Calu3 (cell line): ENCODE results near the gene KRTAP9-3. TPM values are rescaled to one million over a fixed set of nuclear protein-coding genes. Genes with fewer than 3 reads are reported as not detected.
"Not testable (repeated sequence)": the region's sequence is repeated elsewhere in the genome, so short reads cannot be mapped to it uniquely, and the experiment has no call there.

Experiments used
- BruUV-seq: library from RNA; stranded (reverse); fragments of 400-500 nt; replicated peaks from 2 replicates; lab custom pipeline; 2021; lab: Mats Ljungman, UMichigan
- CTCF ChIA-PET: fragments of 300-600 bp; sonication (Branson Sonifier 250); formaldehyde crosslinking; loops from one replicate; lab custom pipeline; 2022; ENCODE audit warnings: antibody characterized with exemption; lab: Charles Lee
- DNase-seq: peaks from one replicate; pipeline ENCODE4 v3.0.0; 2022
- H3K27ac Mint-ChIP-seq: one replicate; pipeline ENCODE4 v1.8.0; 2022; ENCODE audit warnings: mixed read lengths; ENCODE audit not compliant: unreplicated experiment
- H3K27me3 Mint-ChIP-seq: one replicate; pipeline ENCODE4 v1.8.0; 2022; ENCODE audit warnings: mixed read lengths; ENCODE audit not compliant: unreplicated experiment
- H3K36me3 Mint-ChIP-seq: one replicate; pipeline ENCODE4 v1.8.0; 2022; ENCODE audit warnings: mild to moderate bottlenecking, moderate library complexity, mixed read lengths; ENCODE audit not compliant: insufficient read depth, unreplicated experiment
- H3K4me1 Mint-ChIP-seq: one replicate; pipeline ENCODE4 v1.8.0; 2022; ENCODE audit warnings: mild to moderate bottlenecking, low read depth, mixed read lengths; ENCODE audit not compliant: unreplicated experiment
- H3K4me3 Mint-ChIP-seq: one replicate; pipeline ENCODE4 v1.8.0; 2022; ENCODE audit warnings: mild to moderate bottlenecking, low read depth, moderate library complexity, mixed read lengths; ENCODE audit not compliant: unreplicated experiment
- H3K9me3 Mint-ChIP-seq: one replicate; pipeline ENCODE4 v1.8.0; 2022; ENCODE audit warnings: low read depth, mixed read lengths; ENCODE audit not compliant: unreplicated experiment
- intact Hi-C: fragments of 100-400 bp; cut with micrococcal nuclease; formaldehyde crosslinking; loops from one replicate; pipeline ENCODE4 v1.10.0; 2022; ENCODE audit not compliant: unreplicated experiment
- total RNA-seq: library from RNA; stranded (reverse); gene quantifications from 2 replicates; pipeline ENCODE4 v1.2.3, GENCODE V29; 2022
- TF ChIP-seq, protein P1 (sequence below): fragments of 200-600 bp; IDR thresholded peaks from one replicate; pipeline ENCODE4 v1.8.0; 2022; ENCODE audit warnings: antibody characterized with exemption; ENCODE audit not compliant: unreplicated experiment

KRTAP9-3 gene
- total RNA-seq, 1 experiment from 2014 or later: not detected

DNA sequence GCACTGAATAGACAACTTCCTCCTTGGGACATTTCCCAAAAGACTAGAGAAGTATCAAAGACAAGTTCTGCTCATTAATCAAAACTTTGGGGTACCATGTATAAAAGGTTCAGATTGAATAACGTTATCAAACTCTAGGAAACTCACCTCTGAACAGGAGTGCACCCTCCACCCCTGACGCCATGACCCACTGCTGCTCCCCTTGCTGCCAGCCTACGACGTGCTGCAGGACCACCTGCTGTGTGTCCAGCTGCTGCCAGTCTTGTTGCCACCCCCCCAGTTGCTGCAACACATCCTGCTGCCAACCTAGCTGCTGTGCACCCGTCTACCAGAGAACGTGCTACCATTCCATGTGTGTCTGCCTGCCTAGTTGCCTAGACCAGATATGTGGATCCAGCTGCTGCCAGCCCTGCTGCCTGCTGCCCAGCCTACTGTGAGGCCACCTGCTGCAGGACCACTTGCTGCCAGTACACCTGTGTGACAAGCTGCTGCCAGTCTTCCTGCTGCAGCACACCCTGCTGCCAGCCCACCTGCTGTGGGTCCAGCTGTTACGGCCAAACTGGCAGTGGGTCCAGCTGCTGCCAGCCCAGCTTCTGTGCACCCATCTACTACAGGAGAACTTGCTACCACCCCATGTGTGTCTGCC is 19.6 kb upstream of the KRTAP9-3 start:
- Mint-ChIP-seq H3K27me3 (no peaks in the 10 kb centered on the region), H3K9me3 (peaks cover 4% of the 10 kb centered on the region), H3K4me3 (no peak overlapping the region), H3K27ac (no peak overlapping the region), H3K36me3 (no peaks in the 10 kb centered on the region), H3K4me1 (peaks cover 15% of the 10 kb centered on the region)
- intact Hi-C loops: no loop called here
- TF ChIP-seq, protein P1, sequence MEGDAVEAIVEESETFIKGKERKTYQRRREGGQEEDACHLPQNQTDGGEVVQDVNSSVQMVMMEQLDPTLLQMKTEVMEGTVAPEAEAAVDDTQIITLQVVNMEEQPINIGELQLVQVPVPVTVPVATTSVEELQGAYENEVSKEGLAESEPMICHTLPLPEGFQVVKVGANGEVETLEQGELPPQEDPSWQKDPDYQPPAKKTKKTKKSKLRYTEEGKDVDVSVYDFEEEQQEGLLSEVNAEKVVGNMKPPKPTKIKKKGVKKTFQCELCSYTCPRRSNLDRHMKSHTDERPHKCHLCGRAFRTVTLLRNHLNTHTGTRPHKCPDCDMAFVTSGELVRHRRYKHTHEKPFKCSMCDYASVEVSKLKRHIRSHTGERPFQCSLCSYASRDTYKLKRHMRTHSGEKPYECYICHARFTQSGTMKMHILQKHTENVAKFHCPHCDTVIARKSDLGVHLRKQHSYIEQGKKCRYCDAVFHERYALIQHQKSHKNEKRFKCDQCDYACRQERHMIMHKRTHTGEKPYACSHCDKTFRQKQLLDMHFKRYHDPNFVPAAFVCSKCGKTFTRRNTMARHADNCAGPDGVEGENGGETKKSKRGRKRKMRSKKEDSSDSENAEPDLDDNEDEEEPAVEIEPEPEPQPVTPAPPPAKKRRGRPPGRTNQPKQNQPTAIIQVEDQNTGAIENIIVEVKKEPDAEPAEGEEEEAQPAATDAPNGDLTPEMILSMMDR: no peak
- no TSS peak for BruUV-seq
- CTCF ChIA-PET: interaction anchor here (0.5 to 1.2 kb wide), 4 partner anchors 38 to 278 kb away, joined by 3 to 6 read pairs (median 3); partner anchors contain the start of gene KRTAP2-4
- DNase-seq: no peak

DNA sequence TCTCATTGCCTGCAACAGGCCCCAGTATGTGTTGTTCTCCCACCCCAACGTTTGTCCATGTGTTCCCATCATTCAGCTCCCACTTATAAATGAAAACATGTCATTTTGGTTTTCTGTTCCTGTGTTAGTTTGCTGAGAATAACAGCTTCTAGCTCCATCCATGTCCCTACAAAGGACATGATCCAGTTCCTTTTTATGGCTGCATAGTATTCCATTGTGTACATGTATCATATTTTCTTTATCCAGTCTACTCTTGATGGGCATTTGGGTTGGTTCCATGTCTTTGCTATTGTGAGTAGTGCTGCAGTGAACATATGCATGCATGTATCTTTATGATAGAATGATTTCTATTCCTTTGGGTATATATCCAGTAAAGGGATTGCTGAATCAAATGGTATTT is 16.6 kb upstream of the KRTAP9-3 start:
- H3K4me1 Mint-ChIP-seq: peaks cover 15% of the 10 kb centered on the region
- intact Hi-C loops: no loop called here
- CTCF ChIA-PET: no interaction called here

DNA sequence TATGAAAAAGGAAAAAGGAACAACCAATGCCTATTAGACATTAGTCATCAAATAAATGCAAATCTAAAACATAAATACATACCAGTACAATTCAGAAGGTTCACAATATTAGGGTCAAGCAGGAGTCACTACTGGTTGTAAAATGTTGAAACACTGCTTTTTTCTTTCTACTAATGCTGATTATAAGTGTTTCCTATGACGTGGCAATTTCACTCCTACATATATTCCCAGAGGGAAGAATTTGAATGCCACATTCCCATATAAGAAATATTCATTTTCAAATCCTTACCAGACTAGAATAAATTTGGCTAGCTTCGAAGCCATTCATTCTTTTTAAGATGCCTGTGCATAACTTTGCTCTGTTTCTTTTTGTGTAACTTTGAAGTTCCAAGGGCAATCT is 8.4 kb upstream of the KRTAP9-3 start:
- Mint-ChIP-seq H3K9me3 (peaks cover 4% of the 10 kb centered on the region), H3K4me3 (no peak overlapping the region), H3K27ac (no peak overlapping the region), H3K36me3 (no peaks in the 10 kb centered on the region), H3K4me1 (no peaks in the 10 kb centered on the region), H3K27me3 (no peaks in the 10 kb centered on the region)
- BruUV-seq: no TSS peak
- CTCF ChIA-PET: no interaction called here
- intact Hi-C loops: no loop called here
- DNase-seq: no peak
- TF ChIP-seq, protein P1: no peak

More for the DNA sequence above, 16.6 kb upstream of the KRTAP9-3 start:
- no peak overlapping the region for H3K4me3 Mint-ChIP-seq
- H3K36me3 Mint-ChIP-seq: no peaks in the 10 kb centered on the region
- BruUV-seq: no TSS peak
- H3K9me3 Mint-ChIP-seq: peaks cover 4% of the 10 kb centered on the region
- H3K27me3 Mint-ChIP-seq: no peaks in the 10 kb centered on the region
- DNase-seq: no peak
- no peak overlapping the region for H3K27ac Mint-ChIP-seq
- TF ChIP-seq, protein P1: no peak

DNA sequence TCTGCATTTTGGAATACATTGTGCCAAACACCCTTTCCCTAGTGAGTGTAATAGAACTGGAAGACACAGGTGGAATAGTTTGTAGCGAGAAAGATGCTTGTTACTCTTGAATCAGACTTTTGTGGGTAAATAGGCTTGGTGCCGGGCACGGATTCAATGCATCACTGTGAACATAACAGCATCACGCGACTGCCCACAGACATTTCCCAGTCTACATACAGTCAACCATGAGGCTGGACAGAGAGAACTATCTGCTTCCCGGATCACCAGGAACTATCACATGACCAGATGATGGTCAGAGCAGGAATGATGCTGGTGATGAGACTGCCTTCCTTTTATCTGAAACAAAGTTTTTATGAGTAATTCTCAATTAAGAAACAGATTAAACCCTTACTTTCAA is 6.2 kb upstream of the KRTAP9-3 start:
- no TSS peak for BruUV-seq
- intact Hi-C loops: no loop called here

DNA sequence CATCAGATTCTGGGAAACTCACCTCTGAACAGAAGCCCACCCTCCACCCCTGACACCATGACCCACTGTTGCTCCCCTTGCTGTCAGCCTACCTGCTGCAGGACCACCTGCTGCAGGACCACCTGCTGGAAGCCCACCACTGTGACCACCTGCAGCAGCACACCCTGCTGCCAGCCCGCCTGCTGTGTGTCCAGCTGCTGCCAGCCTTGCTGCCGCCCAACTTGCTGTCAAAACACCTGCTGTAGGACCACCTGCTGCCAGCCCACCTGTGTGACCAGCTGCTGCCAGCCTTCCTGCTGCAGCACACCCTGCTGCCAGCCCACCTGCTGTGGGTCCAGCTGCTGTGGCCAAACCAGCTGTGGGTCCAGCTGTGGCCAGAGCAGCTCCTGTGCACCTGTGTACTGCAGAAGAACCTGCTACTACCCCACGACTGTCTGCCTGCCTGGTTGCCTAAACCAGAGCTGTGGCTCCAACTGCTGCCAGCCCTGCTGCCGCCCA is 5.6 kb upstream of the KRTAP9-3 start, which contains the start of gene KRTAP9-2:
Gene KRTAP9-2, plus strand, starts transcription at position 51 of the 498 bp plus-strand sequence. Its CDS starts 7 bp downstream, at position 58.
- H3K27ac Mint-ChIP-seq, CTCF ChIA-PET, H3K27me3 Mint-ChIP-seq, H3K36me3 Mint-ChIP-seq, intact Hi-C loops, H3K4me3 Mint-ChIP-seq, DNase-seq, H3K9me3 Mint-ChIP-seq, H3K4me1 Mint-ChIP-seq, BruUV-seq: not testable (repeated sequence)

More for the DNA sequence above, 6.2 kb upstream of the KRTAP9-3 start:
- DNase-seq: no peak
- Mint-ChIP-seq H3K27ac (no peak overlapping the region), H3K4me3 (no peak overlapping the region), H3K9me3 (no peaks in the 10 kb centered on the region), H3K4me1 (no peaks in the 10 kb centered on the region), H3K36me3 (no peaks in the 10 kb centered on the region), H3K27me3 (no peaks in the 10 kb centered on the region)
- TF ChIP-seq, protein P1: no peak
- CTCF ChIA-PET: no interaction called here
